Bronchial epithelial cell (primary cell): ENCODE measurements around the gene MAP7. TPM values are rescaled to one million over a fixed set of nuclear protein-coding genes. Genes with fewer than 3 reads are reported as not detected.
"Not testable (repeated sequence)": the region's sequence is repeated elsewhere in the genome, so short reads cannot be mapped to it uniquely, and the experiment has no call there.

Experiments used
- DNase-seq: peaks from one replicate; pipeline ENCODE4 v3.0.0-alpha.2; 2010; ENCODE audit warnings: low read depth
- FAIRE-seq: peaks from 2 replicates; lab custom pipeline; 2011; peaks lifted over from hg19 to GRCh38; lab: Jason Lieb, UNC
- H3K27me3 ChIP-seq: 2 replicates; pipeline ENCODE4 v1.5.1; 2011; ENCODE audit warnings: low read length; ENCODE audit not compliant: control insufficient read depth, insufficient read depth
- H3K36me3 ChIP-seq: 2 replicates; pipeline ENCODE4 v1.5.1; 2011; ENCODE audit warnings: low read length; ENCODE audit not compliant: control insufficient read depth, insufficient read depth
- H3K4me3 ChIP-seq: 2 replicates; pipeline ENCODE4 v1.5.1; 2011; ENCODE audit warnings: mild to moderate bottlenecking, low read depth, low read length, control low read depth
- total RNA-seq: library from RNA; depleted of rRNA; stranded (reverse); fragments of >200 nt; gene quantifications from 2 replicates; pipeline ENCODE4 v1.2.1, GENCODE V29; 2014
- TF ChIP-seq, protein P1 (sequence below): IDR thresholded peaks from 2 replicates; pipeline ENCODE4 v1.5.1; 2011; ENCODE audit warnings: mild to moderate bottlenecking, moderate library complexity, low read length, control low read depth, inconsistent platforms; ENCODE audit not compliant: insufficient read depth, severe bottlenecking

MAP7 gene
- total RNA-seq, 1 donor from 2014 or later, result 30.8 TPM

DNA sequence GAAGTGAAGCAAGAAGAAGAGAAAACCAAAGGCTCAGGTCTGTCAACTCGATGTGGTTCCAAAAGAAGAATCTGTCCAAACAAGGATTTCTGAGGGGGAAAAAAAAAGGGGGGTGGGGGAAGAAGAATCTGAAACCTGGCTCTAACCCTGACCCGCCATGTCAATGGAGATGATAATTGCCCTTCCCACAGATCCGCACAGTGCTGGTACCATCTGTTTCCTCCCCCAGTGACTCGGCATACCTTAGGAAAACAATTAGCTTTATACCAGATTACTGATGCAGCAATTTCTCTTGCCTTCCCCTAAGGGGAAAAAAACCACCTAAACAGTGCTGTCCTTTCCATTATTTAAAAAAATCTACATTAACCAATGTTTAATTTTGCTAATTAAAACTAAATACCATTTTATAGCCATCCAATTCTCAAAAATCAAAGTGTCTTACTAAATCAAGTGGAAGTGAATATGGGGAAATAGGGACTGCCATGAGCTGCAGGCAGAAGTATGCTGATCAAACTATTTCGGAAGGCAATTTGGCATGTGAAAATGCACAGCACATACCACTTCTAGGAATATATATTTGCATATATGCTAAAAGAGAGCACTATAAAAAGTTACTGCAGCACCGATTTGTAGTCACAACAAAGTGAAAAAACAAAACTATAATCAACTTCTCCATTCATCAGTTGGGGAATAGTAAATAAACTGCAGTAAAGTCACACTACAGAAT lies 46.8 kb downstream of the MAP7 start:
- TF ChIP-seq, protein P1, sequence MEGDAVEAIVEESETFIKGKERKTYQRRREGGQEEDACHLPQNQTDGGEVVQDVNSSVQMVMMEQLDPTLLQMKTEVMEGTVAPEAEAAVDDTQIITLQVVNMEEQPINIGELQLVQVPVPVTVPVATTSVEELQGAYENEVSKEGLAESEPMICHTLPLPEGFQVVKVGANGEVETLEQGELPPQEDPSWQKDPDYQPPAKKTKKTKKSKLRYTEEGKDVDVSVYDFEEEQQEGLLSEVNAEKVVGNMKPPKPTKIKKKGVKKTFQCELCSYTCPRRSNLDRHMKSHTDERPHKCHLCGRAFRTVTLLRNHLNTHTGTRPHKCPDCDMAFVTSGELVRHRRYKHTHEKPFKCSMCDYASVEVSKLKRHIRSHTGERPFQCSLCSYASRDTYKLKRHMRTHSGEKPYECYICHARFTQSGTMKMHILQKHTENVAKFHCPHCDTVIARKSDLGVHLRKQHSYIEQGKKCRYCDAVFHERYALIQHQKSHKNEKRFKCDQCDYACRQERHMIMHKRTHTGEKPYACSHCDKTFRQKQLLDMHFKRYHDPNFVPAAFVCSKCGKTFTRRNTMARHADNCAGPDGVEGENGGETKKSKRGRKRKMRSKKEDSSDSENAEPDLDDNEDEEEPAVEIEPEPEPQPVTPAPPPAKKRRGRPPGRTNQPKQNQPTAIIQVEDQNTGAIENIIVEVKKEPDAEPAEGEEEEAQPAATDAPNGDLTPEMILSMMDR, result no peak
- FAIRE-seq, result no peak

GRCh38 chr6:136502786-136503185 lies 47.4 kb downstream of the MAP7 start:
- Histone ChIP-seq H3K27me3 (no peaks in the 10 kb centered on the region), H3K36me3 (no peaks in the 10 kb centered on the region), H3K4me3 (no peak overlapping the region)
- FAIRE-seq (no peak), DNase-seq (no peak)
- TF ChIP-seq, protein P1, result no peak

More for the DNA sequence above, 46.8 kb downstream of the MAP7 start:
- Histone ChIP-seq H3K36me3 (no peaks in the 10 kb centered on the region), H3K4me3 (no peak overlapping the region), H3K27me3 (no peaks in the 10 kb centered on the region)
- DNase-seq, result no peak

DNA sequence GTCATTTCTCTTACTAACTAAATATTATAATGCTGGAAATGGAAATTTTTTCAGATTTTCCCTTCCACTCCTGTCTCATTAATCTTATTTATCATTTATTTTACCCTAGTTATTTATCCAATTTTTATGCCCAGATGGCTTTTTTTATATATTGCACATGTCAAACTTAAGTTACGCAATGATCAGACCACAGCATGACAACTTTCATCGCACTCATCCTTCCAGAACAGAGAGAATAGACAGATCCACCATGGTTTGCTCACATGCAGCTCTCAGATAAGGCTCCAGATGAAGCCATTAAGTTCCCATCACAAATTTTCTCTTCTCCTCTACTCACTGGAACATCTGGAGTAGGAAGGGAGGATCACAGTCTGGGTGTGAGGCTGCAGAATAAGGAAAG lies 48.7 kb downstream of the MAP7 start:
- no peak overlapping the region for H3K4me3 ChIP-seq
- no peak for FAIRE-seq
- TF ChIP-seq, protein P1, result no peak
- no peak for DNase-seq
- H3K36me3 ChIP-seq, result no peaks in the 10 kb centered on the region
- H3K27me3 ChIP-seq, result no peaks in the 10 kb centered on the region

GRCh38 chr6:136501096-136501495 lies 49.1 kb downstream of the MAP7 start:
- FAIRE-seq, result no peak
- H3K36me3 ChIP-seq, result no peaks in the 10 kb centered on the region

GRCh38 chr6:136500414-136500813 lies 49.8 kb downstream of the MAP7 start:
- Histone ChIP-seq H3K4me3 (no peak overlapping the region), H3K36me3 (no peaks in the 10 kb centered on the region), H3K27me3 (no peaks in the 10 kb centered on the region)
- DNase-seq (no peak), FAIRE-seq (no peak)
- TF ChIP-seq, protein P1, result no peak

More at GRCh38 chr6:136501096-136501495, 49.1 kb downstream of the MAP7 start:
- TF ChIP-seq, protein P1, result no peak
- Histone ChIP-seq H3K4me3 (no peak overlapping the region), H3K27me3 (no peaks in the 10 kb centered on the region)
- no peak for DNase-seq

DNA sequence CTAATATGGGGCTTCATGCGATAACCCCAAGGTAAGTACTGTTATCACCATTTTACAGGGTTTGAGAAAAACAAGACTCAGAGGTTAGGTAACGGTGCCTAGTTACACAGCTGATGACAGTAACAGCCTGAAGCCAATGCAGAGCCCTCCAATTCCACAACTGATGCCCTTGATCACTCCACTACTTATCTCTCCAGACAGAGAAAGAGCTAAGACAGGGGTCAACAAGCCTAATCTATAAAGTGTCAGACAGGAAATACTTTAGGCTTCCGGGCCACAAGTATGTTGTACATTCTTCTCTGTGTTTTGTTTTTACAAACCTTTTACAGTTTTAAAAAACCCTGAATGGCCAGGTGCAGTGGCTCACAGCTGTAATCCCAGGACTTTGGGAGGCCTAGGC lies 50.9 kb downstream of the MAP7 start:
- no peak for FAIRE-seq

GRCh38 chr6:136496449-136496848 lies 53.8 kb downstream of the MAP7 start:
- not testable (repeated sequence) for H3K4me3 ChIP-seq, H3K36me3 ChIP-seq, DNase-seq, FAIRE-seq, H3K27me3 ChIP-seq

More for the DNA sequence above, 50.9 kb downstream of the MAP7 start:
- no peak for DNase-seq
- H3K4me3 ChIP-seq, result no peak overlapping the region
- TF ChIP-seq, protein P1, result no peak
- H3K36me3 ChIP-seq, result no peaks in the 10 kb centered on the region
- H3K27me3 ChIP-seq, result no peaks in the 10 kb centered on the region
